Neural crest cell (in vitro differentiated cells): Measurements from ENCODE around the gene SMAP2. TPM values are rescaled to one million over a fixed set of nuclear protein-coding genes. Genes with fewer than 3 reads are reported as not detected.

ENCODE experiments used
- DNase-seq: peaks from one replicate; pipeline ENCODE4 v3.0.0; 2021; ENCODE audit warnings: low read depth, mixed read lengths, low spot score
- H3K27ac Mint-ChIP-seq: one replicate; pipeline ENCODE4 v1.8.0; 2021; ENCODE audit warnings: mild to moderate bottlenecking, mixed read lengths; ENCODE audit not compliant: unreplicated experiment
- H3K27me3 Mint-ChIP-seq: 2 replicates; pipeline ENCODE4 v1.8.0; 2021; ENCODE audit warnings: low read depth, mild to moderate bottlenecking, mixed read lengths
- H3K36me3 Mint-ChIP-seq: 2 replicates; pipeline ENCODE4 v1.8.0; 2021; ENCODE audit warnings: low read depth, mild to moderate bottlenecking, mixed read lengths
- H3K4me1 Mint-ChIP-seq: 2 replicates; pipeline ENCODE4 v1.8.0; 2021; ENCODE audit warnings: mixed read lengths
- H3K4me3 Mint-ChIP-seq: one replicate; pipeline ENCODE4 v1.8.0; 2021; ENCODE audit warnings: mild to moderate bottlenecking, mixed read lengths
- H3K9me3 Mint-ChIP-seq: 2 replicates; pipeline ENCODE4 v1.8.0; 2021; ENCODE audit warnings: mixed read lengths
- CTCF ChIP-seq: fragments of 200-600 bp; sonication (generic); conservative IDR thresholded peaks from 2 replicates; pipeline ENCODE4 v1.5.0; 2021; ENCODE audit warnings: antibody characterized with exemption, mild to moderate bottlenecking
- total RNA-seq: library from RNA; stranded (reverse); gene quantifications from 2 replicates; pipeline ENCODE4 v1.2.1, GENCODE V29; 2021

SMAP2 gene
- total RNA-seq, 1 donor from 2014 or later = 25.4 TPM

- no peak for TF ChIP-seq CTCF
- Mint-ChIP-seq H3K36me3 (no peaks in the 10 kb centered on the region), H3K27ac (no peak overlapping the region), H3K27me3 (no peaks in the 10 kb centered on the region), H3K4me1 (no peaks in the 10 kb centered on the region), H3K9me3 (no peaks in the 10 kb centered on the region), H3K4me3 (no peak overlapping the region)
- DNase-seq = no peak
Observed at GRCh38 chr1:40351124-40351523, 22.4 kb upstream of the SMAP2 start.

GRCh38 chr1:40352126-40352525 lies 21.4 kb upstream of the SMAP2 start:
- no peaks in the 10 kb centered on the region for H3K27me3 Mint-ChIP-seq
- H3K36me3 Mint-ChIP-seq = no peaks in the 10 kb centered on the region
- TF ChIP-seq CTCF = no peak
- H3K4me3 Mint-ChIP-seq = no peak overlapping the region
- H3K9me3 Mint-ChIP-seq = peaks cover 2% of the 10 kb centered on the region
- no peak for DNase-seq
- H3K4me1 Mint-ChIP-seq = no peaks in the 10 kb centered on the region
- H3K27ac Mint-ChIP-seq = no peak overlapping the region

- no peak for DNase-seq
- H3K9me3 Mint-ChIP-seq = peaks cover 2% of the 10 kb centered on the region
- no peaks in the 10 kb centered on the region for H3K4me1 Mint-ChIP-seq
- no peaks in the 10 kb centered on the region for H3K36me3 Mint-ChIP-seq
- H3K27me3 Mint-ChIP-seq = no peaks in the 10 kb centered on the region
- TF ChIP-seq CTCF = no peak
- H3K4me3 Mint-ChIP-seq = no peak overlapping the region
- no peak overlapping the region for H3K27ac Mint-ChIP-seq
Observed at GRCh38 chr1:40353082-40353481, 20.4 kb upstream of the SMAP2 start.

DNA sequence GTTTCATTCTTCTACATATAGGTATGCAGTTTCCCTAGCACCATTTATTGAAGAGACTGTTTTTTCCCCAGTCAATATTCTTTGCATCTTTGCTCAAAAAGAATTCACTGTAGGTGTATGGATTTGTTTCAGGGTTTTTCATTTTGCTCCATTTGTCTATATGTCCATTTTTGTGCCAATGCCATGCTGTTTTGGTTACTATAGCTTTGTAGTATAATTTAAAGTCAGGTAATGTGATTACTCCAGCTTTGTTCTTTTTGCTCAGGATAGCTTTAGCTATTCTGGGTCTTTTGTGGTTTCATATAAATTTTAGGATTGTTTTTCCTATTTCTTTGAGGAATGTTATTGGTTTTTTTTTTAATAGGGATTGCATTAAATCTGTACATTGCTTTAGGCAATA lies 15.9 kb upstream of the SMAP2 start:
- no peaks in the 10 kb centered on the region for H3K36me3 Mint-ChIP-seq
- peaks cover 2% of the 10 kb centered on the region for H3K9me3 Mint-ChIP-seq
- DNase-seq = no peak
- no peak overlapping the region for H3K27ac Mint-ChIP-seq
- no peak for TF ChIP-seq CTCF
- no peaks in the 10 kb centered on the region for H3K4me1 Mint-ChIP-seq
- H3K27me3 Mint-ChIP-seq = peaks cover 4% of the 10 kb centered on the region
- no peak overlapping the region for H3K4me3 Mint-ChIP-seq

DNA sequence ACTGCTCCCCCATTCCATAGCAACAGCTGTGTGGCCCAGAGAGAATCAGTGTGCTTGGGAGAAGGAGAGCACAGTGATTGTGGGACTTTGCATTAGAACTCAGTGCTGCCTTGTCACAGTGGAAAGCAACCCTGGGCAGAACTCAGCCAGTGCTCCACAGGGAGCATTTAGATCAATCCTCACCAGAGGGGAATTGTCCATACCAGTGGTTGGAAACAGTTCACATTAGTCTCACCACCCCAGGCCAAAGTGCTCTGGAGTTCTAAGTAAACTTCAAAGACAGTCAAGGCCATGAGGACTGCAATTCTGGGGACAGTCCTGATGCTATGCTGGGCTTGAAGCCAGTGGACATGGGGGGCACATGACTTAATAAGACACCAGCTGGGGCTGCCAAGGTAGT lies 12.9 kb upstream of the SMAP2 start:
- Mint-ChIP-seq H3K9me3 (peaks cover 2% of the 10 kb centered on the region), H3K27me3 (peaks cover 16% of the 10 kb centered on the region)

More for the DNA sequence above, 12.9 kb upstream of the SMAP2 start:
- Mint-ChIP-seq H3K36me3 (no peaks in the 10 kb centered on the region), H3K27ac (no peak overlapping the region), H3K4me1 (no peaks in the 10 kb centered on the region), H3K4me3 (no peak overlapping the region)
- no peak for DNase-seq
- no peak for TF ChIP-seq CTCF
